ENCODE measurements around the gene MISP. TPM values are rescaled to one million over a fixed set of nuclear protein-coding genes. Genes with fewer than 3 reads are reported as not detected.

Gene MISP
- total and polyA plus RNA-seq, 2 of the 13 experiments (the other 11 are each of a cell fraction or from before 2014, with no cell fraction given) = 0.67 to 1.3 TPM

DNA sequence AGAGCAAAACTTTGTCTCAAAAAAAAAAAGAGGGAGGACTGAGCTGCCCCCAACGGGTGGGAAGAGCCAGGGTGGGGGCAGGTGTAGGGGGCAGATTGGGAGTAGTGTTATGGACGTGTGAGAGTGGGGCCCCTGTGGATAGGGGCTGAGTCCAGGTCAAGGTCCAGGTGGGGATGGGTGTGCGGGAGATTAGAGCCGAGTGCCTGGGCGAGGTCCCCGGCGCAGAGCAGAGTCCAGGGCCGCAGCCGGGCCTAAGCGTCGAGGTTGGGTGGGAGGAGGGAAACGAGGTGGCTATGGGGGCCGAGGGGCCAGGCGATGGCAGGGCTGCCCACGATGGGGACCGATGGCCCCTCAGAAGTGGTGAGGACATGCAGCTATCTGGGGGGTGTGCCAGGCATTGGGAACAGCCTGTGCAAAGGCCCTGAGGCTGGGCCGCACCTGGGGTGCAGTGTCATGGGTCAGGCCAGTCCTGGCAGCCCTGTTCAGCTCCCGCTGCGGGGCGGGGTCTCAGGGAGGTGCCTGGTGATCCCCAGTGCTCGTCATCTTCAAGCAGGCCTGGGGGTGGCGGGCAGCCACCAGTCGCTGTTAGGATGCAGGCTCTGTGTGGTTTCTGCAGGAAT, 12.3 kb upstream of the MISP start (continued):
- peak; percentile 30 for TF ChIP-seq SRSF1 (optimal IDR thresholded peaks at IDR 0.05; ENCODE audit: low read depth, low read length)
- TF ChIP-seq NCOA1 (CRISPR knock-in tag; IDR thresholded peaks at IDR 0.05) = peak; percentile 86; the same call in 1 of the 2 replicates
- peak; percentile 67; the same call in 1 of the 2 replicates for TF ChIP-seq ZNF446 (CRISPR knock-in tag; IDR thresholded peaks at IDR 0.05)
- peak; percentile 89; the same call in 1 of the 2 replicates for TF ChIP-seq KLF12 (CRISPR knock-in tag; IDR thresholded peaks at IDR 0.05; ENCODE audit: borderline replicate concordance)
- TF ChIP-seq, protein P1, sequence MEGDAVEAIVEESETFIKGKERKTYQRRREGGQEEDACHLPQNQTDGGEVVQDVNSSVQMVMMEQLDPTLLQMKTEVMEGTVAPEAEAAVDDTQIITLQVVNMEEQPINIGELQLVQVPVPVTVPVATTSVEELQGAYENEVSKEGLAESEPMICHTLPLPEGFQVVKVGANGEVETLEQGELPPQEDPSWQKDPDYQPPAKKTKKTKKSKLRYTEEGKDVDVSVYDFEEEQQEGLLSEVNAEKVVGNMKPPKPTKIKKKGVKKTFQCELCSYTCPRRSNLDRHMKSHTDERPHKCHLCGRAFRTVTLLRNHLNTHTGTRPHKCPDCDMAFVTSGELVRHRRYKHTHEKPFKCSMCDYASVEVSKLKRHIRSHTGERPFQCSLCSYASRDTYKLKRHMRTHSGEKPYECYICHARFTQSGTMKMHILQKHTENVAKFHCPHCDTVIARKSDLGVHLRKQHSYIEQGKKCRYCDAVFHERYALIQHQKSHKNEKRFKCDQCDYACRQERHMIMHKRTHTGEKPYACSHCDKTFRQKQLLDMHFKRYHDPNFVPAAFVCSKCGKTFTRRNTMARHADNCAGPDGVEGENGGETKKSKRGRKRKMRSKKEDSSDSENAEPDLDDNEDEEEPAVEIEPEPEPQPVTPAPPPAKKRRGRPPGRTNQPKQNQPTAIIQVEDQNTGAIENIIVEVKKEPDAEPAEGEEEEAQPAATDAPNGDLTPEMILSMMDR (CRISPR knock-in tag; IDR thresholded peaks at IDR 0.05) = peak; percentile 29; the same call in 1 of the 2 replicates
- peak; percentile 36; the same call in 1 of the 2 replicates for TF ChIP-seq MXD4 (CRISPR knock-in tag; IDR thresholded peaks at IDR 0.05)
- TF ChIP-seq ESRRA (CRISPR knock-in tag; IDR thresholded peaks at IDR 0.05; ENCODE audit: low read depth) = peak; percentile 86
- peak; percentile 82; the same call in 1 of the 2 replicates for TF ChIP-seq ZNF292 (CRISPR knock-in tag; IDR thresholded peaks at IDR 0.05; ENCODE audit: borderline replicate concordance, low read depth)
- TF ChIP-seq EP300 (IDR thresholded peaks at IDR 0.05; ENCODE audit: low read depth in 2 of 2, low read length in 2 of 2) = peak; percentile 84 to 91; a peak in 3 of 4 replicates
- peak; percentile 91 for TF ChIP-seq EP300 (CRISPR knock-in tag; IDR thresholded peaks at IDR 0.05; ENCODE audit: borderline replicate concordance)
- TF ChIP-seq, protein P2, sequence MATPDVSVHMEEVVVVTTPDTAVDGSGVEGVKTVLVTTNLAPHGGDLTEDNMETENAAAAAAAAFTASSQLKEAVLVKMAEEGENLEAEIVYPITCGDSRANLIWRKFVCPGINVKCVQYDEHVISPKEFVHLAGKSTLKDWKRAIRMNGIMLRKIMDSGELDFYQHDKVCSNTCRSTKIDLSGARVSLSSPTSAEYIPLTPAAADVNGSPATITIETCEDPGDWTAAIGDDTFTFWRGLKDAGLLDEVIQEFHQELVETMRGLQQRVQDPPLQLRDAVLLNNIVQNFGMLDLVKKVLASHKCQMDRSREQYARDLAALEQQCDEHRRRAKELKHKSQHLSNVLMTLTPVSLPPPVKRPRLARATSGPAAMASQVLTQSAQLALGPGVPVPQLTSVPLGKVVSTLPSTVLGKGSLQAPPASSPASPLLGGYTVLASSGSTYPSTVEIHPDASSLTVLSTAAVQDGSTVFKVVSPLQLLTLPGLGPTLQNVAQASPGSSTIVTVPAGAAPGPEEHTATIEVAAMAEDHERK (CRISPR knock-in tag; IDR thresholded peaks at IDR 0.05; ENCODE audit: low read depth) = 0 out of 2 replicates have a peak, but pooled peaks have one; percentile 6
- TF ChIP-seq, protein P3, sequence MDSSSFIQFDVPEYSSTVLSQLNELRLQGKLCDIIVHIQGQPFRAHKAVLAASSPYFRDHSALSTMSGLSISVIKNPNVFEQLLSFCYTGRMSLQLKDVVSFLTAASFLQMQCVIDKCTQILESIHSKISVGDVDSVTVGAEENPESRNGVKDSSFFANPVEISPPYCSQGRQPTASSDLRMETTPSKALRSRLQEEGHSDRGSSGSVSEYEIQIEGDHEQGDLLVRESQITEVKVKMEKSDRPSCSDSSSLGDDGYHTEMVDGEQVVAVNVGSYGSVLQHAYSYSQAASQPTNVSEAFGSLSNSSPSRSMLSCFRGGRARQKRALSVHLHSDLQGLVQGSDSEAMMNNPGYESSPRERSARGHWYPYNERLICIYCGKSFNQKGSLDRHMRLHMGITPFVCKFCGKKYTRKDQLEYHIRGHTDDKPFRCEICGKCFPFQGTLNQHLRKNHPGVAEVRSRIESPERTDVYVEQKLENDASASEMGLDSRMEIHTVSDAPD (CRISPR knock-in tag; IDR thresholded peaks at IDR 0.05) = peak; percentile 87
- no peak for TF ChIP-seq SETDB1 (CRISPR knock-in tag; IDR thresholded peaks at IDR 0.05; ENCODE audit: borderline replicate concordance)
- TF ChIP-seq, protein P4, sequence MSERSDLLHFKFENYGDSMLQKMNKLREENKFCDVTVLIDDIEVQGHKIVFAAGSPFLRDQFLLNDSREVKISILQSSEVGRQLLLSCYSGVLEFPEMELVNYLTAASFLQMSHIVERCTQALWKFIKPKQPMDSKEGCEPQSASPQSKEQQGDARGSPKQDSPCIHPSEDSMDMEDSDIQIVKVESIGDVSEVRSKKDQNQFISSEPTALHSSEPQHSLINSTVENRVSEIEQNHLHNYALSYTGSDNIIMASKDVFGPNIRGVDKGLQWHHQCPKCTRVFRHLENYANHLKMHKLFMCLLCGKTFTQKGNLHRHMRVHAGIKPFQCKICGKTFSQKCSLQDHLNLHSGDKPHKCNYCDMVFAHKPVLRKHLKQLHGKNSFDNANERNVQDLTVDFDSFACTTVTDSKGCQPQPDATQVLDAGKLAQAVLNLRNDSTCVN (CRISPR knock-in tag; IDR thresholded peaks at IDR 0.05; ENCODE audit: borderline replicate concordance) = peak; percentile 64; the same call in 1 of the 2 replicates
- TF ChIP-seq POLR2AphosphoS5 (IDR thresholded peaks at IDR 0.05; ENCODE audit: low read depth, low read length) = peak; percentile 23; the same call in 1 of the 2 replicates
- TF ChIP-seq NFIB (CRISPR knock-in tag; IDR thresholded peaks at IDR 0.05; ENCODE audit: borderline replicate concordance) = no peak
- TF ChIP-seq ZBTB7B (CRISPR knock-in tag; IDR thresholded peaks at IDR 0.05) = peak; percentile 99
- TF ChIP-seq ZNF776 (CRISPR knock-in tag; IDR thresholded peaks at IDR 0.05) = peak; percentile 35; the same call in 1 of the 2 replicates
- peak; percentile 46 for TF ChIP-seq HHEX (CRISPR knock-in tag; IDR thresholded peaks at IDR 0.05)
- TF ChIP-seq BCL6 (CRISPR knock-in tag; IDR thresholded peaks at IDR 0.05) = peak; percentile 70
- TF ChIP-seq, protein P5, sequence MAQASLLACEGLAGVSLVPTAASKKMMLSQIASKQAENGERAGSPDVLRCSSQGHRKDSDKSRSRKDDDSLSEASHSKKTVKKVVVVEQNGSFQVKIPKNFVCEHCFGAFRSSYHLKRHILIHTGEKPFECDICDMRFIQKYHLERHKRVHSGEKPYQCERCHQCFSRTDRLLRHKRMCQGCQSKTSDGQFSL (CRISPR knock-in tag; IDR thresholded peaks at IDR 0.05) = peak; percentile 40

All from HepG2 (cell line).